GM18502 (cell line): ENCODE results near the gene WFS1.

Experiments used
- ATAC-seq: cut with Tn5 transposase; IDR thresholded peaks from one replicate; pipeline ENCODE4 v1.9.1; 2021; ENCODE audit warnings: mild to moderate bottlenecking; ENCODE audit not compliant: unreplicated experiment, poor library complexity

Gene WFS1

GRCh38 chr4:6235012-6235411, 34.6 kb upstream of the WFS1 start:
- ATAC-seq, result no peak

GRCh38 chr4:6235901-6236640, 33.6 kb upstream of the WFS1 start:
- no peak for ATAC-seq

- no peak for ATAC-seq
Measured at GRCh38 chr4:6236816-6237390, 32.7 kb upstream of the WFS1 start.

- ATAC-seq, result no peak
Measured at GRCh38 chr4:6239486-6239885, 30.2 kb upstream of the WFS1 start.

- ATAC-seq, result no peak
Measured at GRCh38 chr4:6239968-6240367, 29.7 kb upstream of the WFS1 start.

GRCh38 chr4:6241062-6241845, 28.4 kb upstream of the WFS1 start:
- no peak for ATAC-seq

- no peak for ATAC-seq
Measured at GRCh38 chr4:6242271-6243029, 27.2 kb upstream of the WFS1 start.

GRCh38 chr4:6245246-6246169, 24.1 kb upstream of the WFS1 start:
- no peak for ATAC-seq

GRCh38 chr4:6246170-6246634, 23.4 kb upstream of the WFS1 start:
- ATAC-seq, result no peak

- ATAC-seq, result no peak
Measured at GRCh38 chr4:6248394-6248793, 21.3 kb upstream of the WFS1 start.

- no peak for ATAC-seq
Measured at GRCh38 chr4:6250235-6250983, 19.2 kb upstream of the WFS1 start.

GRCh38 chr4:6250984-6251295, 18.7 kb upstream of the WFS1 start:
- no peak for ATAC-seq

- no peak for ATAC-seq
Measured at GRCh38 chr4:6251365-6251764, 18.3 kb upstream of the WFS1 start.

- no peak for ATAC-seq
Measured at GRCh38 chr4:6252051-6252450, 17.6 kb upstream of the WFS1 start.

- ATAC-seq, result no peak
Measured at GRCh38 chr4:6253111-6253510, 16.5 kb upstream of the WFS1 start.

- no peak for ATAC-seq
Measured at GRCh38 chr4:6253961-6254360, 15.7 kb upstream of the WFS1 start.

GRCh38 chr4:6256141-6256540, 13.5 kb upstream of the WFS1 start:
- no peak for ATAC-seq

- ATAC-seq, result peak; percentile 52
Measured at GRCh38 chr4:6257247-6258025, 12.2 kb upstream of the WFS1 start.
